GM04503 (cell line): Measurements from ENCODE around the gene P2RY14.
"Not testable (repeated sequence)": the region's sequence is repeated elsewhere in the genome, so short reads cannot be mapped to it uniquely, and the experiment has no call there.

Source experiments
- DNase-seq: peaks from one replicate; pipeline ENCODE4 v3.0.0-alpha.2; 2012; ENCODE audit warnings: low read depth

The P2RY14 gene

GRCh38 chr3:151183265-151183671 lies 95.1 kb downstream of the P2RY14 start:
- DNase-seq = no peak

GRCh38 chr3:151182349-151183079 lies 95.8 kb downstream of the P2RY14 start:
- DNase-seq = no peak

- DNase-seq = no peak
Measured at GRCh38 chr3:151178208-151178845, 100.0 kb downstream of the P2RY14 start.

GRCh38 chr3:151175952-151176351 lies 102.4 kb downstream of the P2RY14 start:
- DNase-seq = no peak

- DNase-seq = no peak
Measured at GRCh38 chr3:151174351-151174750, 104.0 kb downstream of the P2RY14 start.

- no peak for DNase-seq
Measured at GRCh38 chr3:151171145-151171757, 107.1 kb downstream of the P2RY14 start.

GRCh38 chr3:151169948-151170679 lies 108.2 kb downstream of the P2RY14 start:
- not testable (repeated sequence) for DNase-seq

- no peak for DNase-seq
Measured at GRCh38 chr3:151169262-151169947, 108.9 kb downstream of the P2RY14 start.

- DNase-seq = peak; percentile 15
Measured at GRCh38 chr3:151168269-151169094, 109.9 kb downstream of the P2RY14 start.

- DNase-seq = no peak
Measured at GRCh38 chr3:151166161-151166560, 112.2 kb downstream of the P2RY14 start.

GRCh38 chr3:151165226-151165625 lies 113.1 kb downstream of the P2RY14 start:
- no peak for DNase-seq
